Measurements from ENCODE around the gene PCDHGB5.
"Not testable (repeated sequence)": the region's sequence is repeated elsewhere in the genome, so short reads cannot be mapped to it uniquely, and the experiment has no call there.

Gene PCDHGB5

DNA sequence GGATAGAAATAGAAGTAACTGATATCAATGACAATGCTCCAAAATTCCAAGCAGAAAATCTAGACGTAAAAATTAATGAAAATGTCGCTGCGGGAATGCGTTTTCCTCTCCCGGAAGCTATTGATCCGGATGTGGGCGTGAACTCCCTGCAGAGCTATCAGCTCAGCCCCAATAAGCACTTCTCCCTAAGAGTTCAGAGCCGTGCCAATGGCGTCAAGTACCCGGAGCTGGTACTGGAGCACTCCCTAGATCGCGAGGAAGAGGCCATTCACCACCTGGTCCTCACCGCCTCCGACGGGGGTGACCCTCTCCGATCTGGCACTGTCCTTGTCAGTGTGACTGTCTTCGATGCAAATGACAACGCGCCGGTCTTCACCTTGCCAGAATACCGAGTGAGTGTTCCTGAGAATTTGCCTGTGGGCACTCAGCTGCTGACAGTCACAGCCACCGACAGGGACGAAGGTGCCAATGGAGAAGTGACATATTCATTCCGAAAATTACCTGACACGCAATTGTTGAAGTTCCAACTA lies 15.9 kb downstream of the PCDHGB5 start:
- DNase-seq (ENCODE audit: low spot score): no peak
- TF ChIP-seq, protein P1, sequence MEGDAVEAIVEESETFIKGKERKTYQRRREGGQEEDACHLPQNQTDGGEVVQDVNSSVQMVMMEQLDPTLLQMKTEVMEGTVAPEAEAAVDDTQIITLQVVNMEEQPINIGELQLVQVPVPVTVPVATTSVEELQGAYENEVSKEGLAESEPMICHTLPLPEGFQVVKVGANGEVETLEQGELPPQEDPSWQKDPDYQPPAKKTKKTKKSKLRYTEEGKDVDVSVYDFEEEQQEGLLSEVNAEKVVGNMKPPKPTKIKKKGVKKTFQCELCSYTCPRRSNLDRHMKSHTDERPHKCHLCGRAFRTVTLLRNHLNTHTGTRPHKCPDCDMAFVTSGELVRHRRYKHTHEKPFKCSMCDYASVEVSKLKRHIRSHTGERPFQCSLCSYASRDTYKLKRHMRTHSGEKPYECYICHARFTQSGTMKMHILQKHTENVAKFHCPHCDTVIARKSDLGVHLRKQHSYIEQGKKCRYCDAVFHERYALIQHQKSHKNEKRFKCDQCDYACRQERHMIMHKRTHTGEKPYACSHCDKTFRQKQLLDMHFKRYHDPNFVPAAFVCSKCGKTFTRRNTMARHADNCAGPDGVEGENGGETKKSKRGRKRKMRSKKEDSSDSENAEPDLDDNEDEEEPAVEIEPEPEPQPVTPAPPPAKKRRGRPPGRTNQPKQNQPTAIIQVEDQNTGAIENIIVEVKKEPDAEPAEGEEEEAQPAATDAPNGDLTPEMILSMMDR (IDR thresholded peaks at IDR 0.05; ENCODE audit: poor library complexity, severe bottlenecking): no peak
- no peak overlapping the region for H3K4me3 ChIP-seq (ENCODE audit: severe bottlenecking)
- H3K4me1 ChIP-seq (ENCODE audit: insufficient read depth, poor library complexity, severe bottlenecking): no peaks in the 10 kb centered on the region
- H3K27me3 ChIP-seq (ENCODE audit: insufficient read depth, poor library complexity, severe bottlenecking): no peaks in the 10 kb centered on the region
- H3K36me3 ChIP-seq (ENCODE audit: low read depth): 0 out of 2 replicates have a peak, but pooled peaks cover 5% of the 10 kb centered on the region
- H3K27ac ChIP-seq (ENCODE audit: poor library complexity, severe bottlenecking): no peak overlapping the region
- peaks cover 27% of the 10 kb centered on the region for H3K9me3 ChIP-seq (ENCODE audit: severe bottlenecking)
- no peak for ATAC-seq (ENCODE audit: low read depth)

DNA sequence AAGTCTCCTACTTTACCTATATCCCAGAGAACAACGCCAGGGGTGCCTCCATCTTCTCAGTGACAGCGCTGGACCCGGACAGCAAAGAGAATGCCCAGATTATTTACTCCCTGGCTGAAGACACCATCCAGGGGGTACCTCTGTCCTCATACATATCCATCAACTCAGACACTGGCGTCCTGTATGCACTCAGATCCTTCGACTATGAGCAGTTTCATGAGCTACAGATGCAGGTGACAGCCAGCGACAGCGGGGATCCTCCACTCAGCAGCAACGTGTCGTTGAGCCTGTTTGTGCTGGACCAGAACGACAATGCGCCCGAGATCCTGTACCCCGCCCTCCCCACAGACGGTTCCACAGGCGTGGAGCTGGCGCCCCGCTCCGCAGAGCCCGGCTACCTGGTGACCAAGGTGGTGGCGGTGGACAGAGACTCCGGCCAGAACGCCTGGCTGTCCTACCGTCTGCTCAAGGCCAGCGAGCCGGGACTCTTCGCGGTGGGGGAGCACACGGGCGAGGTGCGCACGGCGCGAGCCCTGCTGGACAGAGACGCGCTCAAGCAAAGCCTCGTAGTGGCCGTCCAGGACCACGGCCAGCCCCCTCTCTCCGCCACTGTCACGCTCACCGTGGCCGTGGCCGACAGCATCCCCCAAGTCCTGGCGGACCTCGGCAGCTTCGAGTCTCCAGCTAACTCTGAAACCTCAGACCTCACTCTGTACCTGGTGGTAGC lies 17.0 kb downstream of the PCDHGB5 start:
- ATAC-seq (ENCODE audit: low read depth); DNase-seq (ENCODE audit: low spot score); H3K4me1 ChIP-seq (ENCODE audit: insufficient read depth, poor library complexity, severe bottlenecking); H3K4me3 ChIP-seq (ENCODE audit: severe bottlenecking); H3K27ac ChIP-seq (ENCODE audit: poor library complexity, severe bottlenecking); H3K36me3 ChIP-seq (ENCODE audit: low read depth); H3K27me3 ChIP-seq (ENCODE audit: insufficient read depth, poor library complexity, severe bottlenecking): not testable (repeated sequence)
- peaks cover 30% of the 10 kb centered on the region for H3K9me3 ChIP-seq (ENCODE audit: severe bottlenecking)

DNA sequence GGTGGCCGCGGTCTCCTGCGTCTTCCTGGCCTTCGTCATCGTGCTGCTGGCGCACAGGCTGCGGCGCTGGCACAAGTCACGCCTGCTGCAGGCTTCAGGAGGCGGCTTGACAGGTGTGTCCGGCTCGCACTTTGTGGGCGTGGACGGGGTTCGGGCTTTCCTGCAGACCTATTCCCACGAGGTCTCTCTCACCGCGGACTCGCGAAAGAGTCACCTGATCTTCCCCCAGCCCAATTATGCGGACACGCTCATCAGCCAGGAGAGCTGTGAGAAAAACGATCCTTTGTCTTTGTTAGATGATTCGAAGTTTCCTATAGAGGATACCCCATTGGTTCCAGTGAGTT lies 17.5 kb downstream of the PCDHGB5 start:
- H3K36me3 ChIP-seq (ENCODE audit: low read depth); H3K4me1 ChIP-seq (ENCODE audit: insufficient read depth, poor library complexity, severe bottlenecking); H3K4me3 ChIP-seq (ENCODE audit: severe bottlenecking); H3K27ac ChIP-seq (ENCODE audit: poor library complexity, severe bottlenecking); DNase-seq (ENCODE audit: low spot score); ATAC-seq (ENCODE audit: low read depth); H3K27me3 ChIP-seq (ENCODE audit: insufficient read depth, poor library complexity, severe bottlenecking): not testable (repeated sequence)
- peaks cover 35% of the 10 kb centered on the region for H3K9me3 ChIP-seq (ENCODE audit: severe bottlenecking)

DNA sequence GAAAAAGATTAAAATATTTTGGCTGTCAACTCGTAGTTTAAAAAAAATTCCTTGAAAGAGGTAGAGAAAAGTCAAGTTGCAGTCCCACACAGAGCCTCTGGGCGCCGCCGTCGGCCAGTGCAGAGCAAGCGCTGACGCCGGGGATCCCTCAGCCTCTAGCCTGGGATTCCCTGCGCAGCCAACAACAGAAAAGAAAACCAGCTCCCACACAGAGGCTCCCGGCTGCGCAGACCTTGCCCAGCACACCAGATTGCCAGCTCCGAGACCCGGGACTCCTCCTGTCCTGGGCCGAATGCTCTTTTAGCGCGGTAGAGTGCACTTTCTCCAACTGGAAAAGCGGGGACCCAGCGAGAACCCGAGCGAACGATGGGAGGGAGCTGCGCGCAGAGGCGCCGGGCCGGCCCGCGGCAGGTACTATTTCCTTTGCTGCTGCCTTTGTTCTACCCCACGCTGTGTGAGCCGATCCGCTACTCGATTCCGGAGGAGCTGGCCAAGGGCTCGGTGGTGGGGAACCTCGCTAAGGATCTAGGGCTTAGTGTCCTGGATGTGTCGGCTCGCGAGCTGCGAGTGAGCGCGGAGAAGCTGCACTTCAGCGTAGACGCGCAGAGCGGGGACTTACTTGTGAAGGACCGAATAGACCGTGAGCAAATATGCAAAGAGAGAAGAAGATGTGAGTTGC lies 19.9 kb downstream of the PCDHGB5 start, which contains the start of gene PCDHGB7:
Gene PCDHGB7, plus strand, starts transcription at position 184 of the 679 bp plus-strand sequence. Its CDS starts 183 bp downstream, at position 367.
- H3K4me1 ChIP-seq (ENCODE audit: insufficient read depth, poor library complexity, severe bottlenecking); DNase-seq (ENCODE audit: low spot score); H3K27me3 ChIP-seq (ENCODE audit: insufficient read depth, poor library complexity, severe bottlenecking); H3K36me3 ChIP-seq (ENCODE audit: low read depth); H3K27ac ChIP-seq (ENCODE audit: poor library complexity, severe bottlenecking): not testable (repeated sequence)
- ATAC-seq (ENCODE audit: low read depth): peak; percentile 92
- Histone ChIP-seq H3K4me3 (ENCODE audit: severe bottlenecking) (peak within 1 kb of the TSS; percentile 17), H3K9me3 (ENCODE audit: severe bottlenecking) (peaks cover 56% of the 10 kb centered on the region)
- TF ChIP-seq, protein P1 (IDR thresholded peaks at IDR 0.05; ENCODE audit: poor library complexity, severe bottlenecking): peak; percentile 77

DNA sequence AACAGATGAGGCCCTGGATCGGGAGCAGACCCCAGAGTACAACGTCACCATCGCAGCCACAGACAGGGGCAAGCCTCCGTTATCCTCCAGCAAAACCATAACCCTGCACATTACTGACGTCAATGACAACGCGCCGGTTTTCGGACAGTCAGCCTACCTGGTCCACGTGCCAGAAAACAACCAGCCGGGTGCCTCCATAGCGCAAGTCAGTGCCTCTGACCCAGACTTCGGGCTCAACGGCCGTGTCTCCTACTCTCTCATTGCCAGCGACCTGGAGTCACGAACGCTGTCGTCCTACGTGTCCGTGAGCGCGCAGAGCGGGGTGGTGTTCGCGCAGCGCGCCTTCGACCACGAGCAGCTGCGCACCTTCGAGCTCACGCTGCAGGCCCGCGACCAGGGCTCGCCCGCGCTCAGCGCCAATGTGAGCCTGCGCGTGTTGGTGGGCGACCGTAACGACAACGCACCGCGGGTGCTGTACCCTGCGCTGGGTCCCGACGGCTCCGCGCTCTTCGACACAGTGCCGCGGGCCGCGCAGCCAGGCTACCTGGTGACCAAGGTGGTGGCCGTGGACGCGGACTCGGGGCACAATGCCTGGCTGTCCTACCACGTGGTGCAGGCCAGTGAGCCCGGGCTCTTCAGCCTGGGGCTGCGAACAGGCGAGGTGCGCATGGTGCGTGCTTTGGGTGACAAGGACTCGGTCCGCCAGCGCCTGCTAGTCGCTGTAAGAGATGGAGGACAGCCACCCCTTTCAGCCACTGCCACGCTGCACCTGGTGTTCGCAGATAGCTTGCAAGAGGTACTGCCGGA lies 21.5 kb downstream of the PCDHGB5 start:
- H3K4me1 ChIP-seq (ENCODE audit: insufficient read depth, poor library complexity, severe bottlenecking): no peaks in the 10 kb centered on the region
- peaks cover 56% of the 10 kb centered on the region for H3K9me3 ChIP-seq (ENCODE audit: severe bottlenecking)
- H3K4me3 ChIP-seq (ENCODE audit: severe bottlenecking): no peak overlapping the region
- no peak overlapping the region for H3K27ac ChIP-seq (ENCODE audit: poor library complexity, severe bottlenecking)
- H3K36me3 ChIP-seq (ENCODE audit: low read depth): 0 out of 2 replicates have a peak, but pooled peaks cover 5% of the 10 kb centered on the region
- H3K27me3 ChIP-seq (ENCODE audit: insufficient read depth, poor library complexity, severe bottlenecking): no peaks in the 10 kb centered on the region
- TF ChIP-seq, protein P1 (IDR thresholded peaks at IDR 0.05; ENCODE audit: poor library complexity, severe bottlenecking): no peak
- DNase-seq (ENCODE audit: low spot score): no peak
- ATAC-seq (ENCODE audit: low read depth): no peak
